Breast epithelium (tissue), 3 donors: ENCODE data around the gene PIP5K1B.

ENCODE experiments used
- POLR2A ChIP-seq: fragments of 450-650 bp; IDR thresholded peaks from one replicate; pipeline ENCODE4 v1.6.1; 2016; ENCODE audit warnings: antibody characterized with exemption, mild to moderate bottlenecking, moderate library complexity
- TF ChIP-seq, protein P1 (sequence below), 3 donors: fragments of 450-650 bp; IDR thresholded peaks; one replicate each; pipeline ENCODE4 v1.5.1; 2016 to 2017; ENCODE audit warnings: antibody characterized with exemption in 3 of 3, mild to moderate bottlenecking in 3 of 3, moderate library complexity in 3 of 3

DNA sequence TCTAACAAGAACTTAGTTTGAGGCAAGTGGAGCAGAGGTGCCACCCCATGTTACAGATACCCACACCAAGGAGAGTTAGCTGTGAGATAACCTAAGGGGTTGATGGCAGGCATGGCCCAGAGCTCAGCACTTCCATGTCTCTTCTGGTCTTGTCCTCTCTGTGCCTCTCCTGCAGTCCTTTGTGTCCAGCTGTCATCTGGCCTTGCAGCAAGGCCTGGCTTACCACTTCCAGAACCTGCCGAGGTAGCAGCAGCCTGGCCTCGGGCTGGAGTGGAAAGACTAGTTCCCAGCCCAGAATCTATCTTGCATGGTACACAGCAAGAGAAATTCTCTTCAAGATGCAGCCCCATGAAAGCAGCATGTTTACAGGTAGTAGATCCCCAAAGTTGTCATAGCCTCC, 41.5 kb downstream of the PIP5K1B start:
- TF ChIP-seq, protein P1, sequence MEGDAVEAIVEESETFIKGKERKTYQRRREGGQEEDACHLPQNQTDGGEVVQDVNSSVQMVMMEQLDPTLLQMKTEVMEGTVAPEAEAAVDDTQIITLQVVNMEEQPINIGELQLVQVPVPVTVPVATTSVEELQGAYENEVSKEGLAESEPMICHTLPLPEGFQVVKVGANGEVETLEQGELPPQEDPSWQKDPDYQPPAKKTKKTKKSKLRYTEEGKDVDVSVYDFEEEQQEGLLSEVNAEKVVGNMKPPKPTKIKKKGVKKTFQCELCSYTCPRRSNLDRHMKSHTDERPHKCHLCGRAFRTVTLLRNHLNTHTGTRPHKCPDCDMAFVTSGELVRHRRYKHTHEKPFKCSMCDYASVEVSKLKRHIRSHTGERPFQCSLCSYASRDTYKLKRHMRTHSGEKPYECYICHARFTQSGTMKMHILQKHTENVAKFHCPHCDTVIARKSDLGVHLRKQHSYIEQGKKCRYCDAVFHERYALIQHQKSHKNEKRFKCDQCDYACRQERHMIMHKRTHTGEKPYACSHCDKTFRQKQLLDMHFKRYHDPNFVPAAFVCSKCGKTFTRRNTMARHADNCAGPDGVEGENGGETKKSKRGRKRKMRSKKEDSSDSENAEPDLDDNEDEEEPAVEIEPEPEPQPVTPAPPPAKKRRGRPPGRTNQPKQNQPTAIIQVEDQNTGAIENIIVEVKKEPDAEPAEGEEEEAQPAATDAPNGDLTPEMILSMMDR (IDR thresholded peaks at IDR 0.05), result no peak
- TF ChIP-seq POLR2A, result no peak
